Activated T-cell treated with anti-CD3 and anti-CD28 coated beads, Interleukin-2, amount 50 U/mL, for 72 hours (primary cell): ENCODE measurements around the gene KDM4C. TPM values are rescaled to one million over a fixed set of nuclear protein-coding genes. Genes with fewer than 3 reads are reported as not detected.
A peak's percentile ranks its signal among the peaks of the same experiment; 100 is the strongest.

Experiments used
- ATAC-seq, 2 donors: fragments of 150-1000 bp; cut with Tn5 transposase; replicated peaks in 1 of 2; 2 replicates each; pipeline ENCODE4 v1.10.0; 2021; ENCODE audit warnings: moderate library complexity in 2 of 2, mild to moderate bottlenecking in 1 of 2
- DNase-seq, 2 donors: peaks; one replicate each; pipeline ENCODE4 v3.0.0; 2021 to 2022; ENCODE audit warnings: mixed read lengths in 1 of 2
- H3K27ac Mint-ChIP-seq: one replicate; pipeline ENCODE4 v1.8.0; 2022; ENCODE audit warnings: mild to moderate bottlenecking, moderate library complexity, mixed read lengths
- H3K27me3 Mint-ChIP-seq: one replicate; pipeline ENCODE4 v1.8.0; 2022; ENCODE audit warnings: low read depth, mixed read lengths
- H3K36me3 Mint-ChIP-seq, 2 donors: one replicate each; pipeline ENCODE4 v1.8.0; 2022; ENCODE audit warnings: mixed read lengths in 2 of 2, mild to moderate bottlenecking in 1 of 2; ENCODE audit not compliant: insufficient read depth in 2 of 2
- H3K4me1 Mint-ChIP-seq: one replicate; pipeline ENCODE4 v1.8.0; 2022; ENCODE audit warnings: low read depth, mixed read lengths
- H3K4me3 Mint-ChIP-seq, 2 donors: one replicate each; pipeline ENCODE4 v1.8.0; 2022; ENCODE audit warnings: mild to moderate bottlenecking in 2 of 2, mixed read lengths in 2 of 2, moderate library complexity in 2 of 2
- H3K9me3 Mint-ChIP-seq, 2 donors: one replicate each; pipeline ENCODE4 v1.8.0; 2022; ENCODE audit warnings: mixed read lengths in 2 of 2
- total RNA-seq, 2 donors: library from RNA; stranded (reverse); gene quantifications; one replicate each; pipeline ENCODE4 v1.2.3, GENCODE V29; 2022

The KDM4C gene
- total RNA-seq, 2 donors from 2014 or later: 42.9 to 46.7 TPM

GRCh38 chr9:7196467-7196866, 438.7 kb downstream of the KDM4C start:
- Mint-ChIP-seq H3K4me1 (no peaks in the 10 kb centered on the region), H3K27me3 (no peaks in the 10 kb centered on the region), H3K36me3 (no peaks in the 10 kb centered on the region), H3K27ac (no peak overlapping the region), H3K4me3 (no peak overlapping the region), H3K9me3 (peaks cover 0 to 2% of the 10 kb centered on the region in 2 donors)
- DNase-seq (no peak), ATAC-seq (no peak)

DNA sequence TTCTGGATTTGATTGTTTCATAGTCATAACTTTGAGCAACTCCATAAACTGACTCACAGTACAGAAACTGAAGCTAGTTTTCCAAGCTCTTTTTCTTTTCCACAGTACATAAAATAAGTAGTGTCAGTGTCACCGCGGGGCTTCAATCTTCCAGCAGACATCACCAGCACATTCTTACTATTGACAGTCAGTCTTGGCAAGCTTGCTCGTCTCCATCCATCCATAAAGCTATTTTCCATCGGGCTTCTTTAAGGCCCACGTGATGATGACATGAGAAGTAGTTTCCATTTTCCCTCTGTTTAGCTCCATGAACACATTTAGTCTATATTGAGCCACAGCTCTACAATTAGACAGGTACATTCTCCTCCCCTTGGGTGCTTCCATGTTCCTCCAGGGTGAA, 443.4 kb downstream of the KDM4C start:
- H3K27me3 Mint-ChIP-seq: no peaks in the 10 kb centered on the region
- H3K9me3 Mint-ChIP-seq: no peaks in the 10 kb centered on the region
- DNase-seq (no peak), ATAC-seq (no peak)
- no peaks in the 10 kb centered on the region for H3K36me3 Mint-ChIP-seq
- H3K4me1 Mint-ChIP-seq: no peaks in the 10 kb centered on the region
- no peak overlapping the region for H3K4me3 Mint-ChIP-seq
- no peak overlapping the region for H3K27ac Mint-ChIP-seq

- no peaks in the 10 kb centered on the region for H3K9me3 Mint-ChIP-seq
- H3K27ac Mint-ChIP-seq: no peak overlapping the region
- ATAC-seq: no peak
- no peaks in the 10 kb centered on the region for H3K27me3 Mint-ChIP-seq
- no peaks in the 10 kb centered on the region for H3K36me3 Mint-ChIP-seq
- no peak overlapping the region for H3K4me3 Mint-ChIP-seq
- H3K4me1 Mint-ChIP-seq: no peaks in the 10 kb centered on the region
- no peak for DNase-seq
These were observed 448.0 kb downstream of the KDM4C start for GRCh38 chr9:7205806-7206205.

GRCh38 chr9:7206221-7206758, 448.5 kb downstream of the KDM4C start:
- H3K4me1 Mint-ChIP-seq: no peaks in the 10 kb centered on the region
- H3K27me3 Mint-ChIP-seq: no peaks in the 10 kb centered on the region
- H3K27ac Mint-ChIP-seq: no peak overlapping the region
- DNase-seq (no peak), ATAC-seq (no peak)
- H3K9me3 Mint-ChIP-seq: no peaks in the 10 kb centered on the region
- no peaks in the 10 kb centered on the region for H3K36me3 Mint-ChIP-seq
- H3K4me3 Mint-ChIP-seq: no peak overlapping the region

DNA sequence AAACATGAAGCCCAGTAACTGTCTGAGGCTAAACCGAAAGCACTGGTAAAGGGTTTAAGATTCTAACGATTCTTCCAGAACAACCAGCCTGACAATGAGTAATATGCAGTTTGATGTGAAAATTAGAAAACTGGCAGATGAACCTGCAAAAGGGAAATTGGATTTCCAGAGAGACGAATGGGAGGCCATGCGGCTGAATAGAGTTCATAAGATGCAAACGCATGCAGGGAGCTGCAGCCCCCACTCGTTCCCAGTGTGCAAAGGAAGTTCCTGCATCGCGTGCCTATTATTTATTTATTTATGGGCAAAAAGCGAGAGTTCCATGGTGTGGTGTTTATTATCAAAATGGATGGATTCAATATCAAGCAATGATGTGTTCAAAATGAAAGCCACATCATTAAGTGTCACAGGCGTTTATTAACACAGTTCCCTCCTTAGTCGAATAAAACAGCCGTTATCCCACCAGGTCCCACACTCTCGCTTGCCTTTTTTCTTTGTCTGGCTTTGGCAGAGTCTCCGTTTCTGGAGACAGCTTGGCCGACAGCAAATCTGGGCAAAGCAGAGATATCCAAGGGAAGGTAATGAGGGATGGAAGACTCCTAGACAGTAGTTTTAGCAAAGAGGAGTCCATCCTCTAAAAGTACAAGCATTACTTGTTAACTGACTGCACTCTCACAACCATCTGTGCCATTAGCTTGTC, 451.4 kb downstream of the KDM4C start:
- DNase-seq (no peak), ATAC-seq (no peak)
- Mint-ChIP-seq H3K36me3 (no peaks in the 10 kb centered on the region), H3K4me3 (no peak overlapping the region), H3K4me1 (no peaks in the 10 kb centered on the region), H3K27me3 (peaks cover 5% of the 10 kb centered on the region), H3K9me3 (no peaks in the 10 kb centered on the region), H3K27ac (no peak overlapping the region)

GRCh38 chr9:7209990-7210389, 452.2 kb downstream of the KDM4C start:
- H3K27ac Mint-ChIP-seq: no peak overlapping the region
- no peaks in the 10 kb centered on the region for H3K36me3 Mint-ChIP-seq
- H3K27me3 Mint-ChIP-seq: peaks cover 8% of the 10 kb centered on the region
- DNase-seq (no peak), ATAC-seq (no peak)
- H3K4me1 Mint-ChIP-seq: no peaks in the 10 kb centered on the region
- H3K9me3 Mint-ChIP-seq: no peaks in the 10 kb centered on the region
- no peak overlapping the region for H3K4me3 Mint-ChIP-seq

DNA sequence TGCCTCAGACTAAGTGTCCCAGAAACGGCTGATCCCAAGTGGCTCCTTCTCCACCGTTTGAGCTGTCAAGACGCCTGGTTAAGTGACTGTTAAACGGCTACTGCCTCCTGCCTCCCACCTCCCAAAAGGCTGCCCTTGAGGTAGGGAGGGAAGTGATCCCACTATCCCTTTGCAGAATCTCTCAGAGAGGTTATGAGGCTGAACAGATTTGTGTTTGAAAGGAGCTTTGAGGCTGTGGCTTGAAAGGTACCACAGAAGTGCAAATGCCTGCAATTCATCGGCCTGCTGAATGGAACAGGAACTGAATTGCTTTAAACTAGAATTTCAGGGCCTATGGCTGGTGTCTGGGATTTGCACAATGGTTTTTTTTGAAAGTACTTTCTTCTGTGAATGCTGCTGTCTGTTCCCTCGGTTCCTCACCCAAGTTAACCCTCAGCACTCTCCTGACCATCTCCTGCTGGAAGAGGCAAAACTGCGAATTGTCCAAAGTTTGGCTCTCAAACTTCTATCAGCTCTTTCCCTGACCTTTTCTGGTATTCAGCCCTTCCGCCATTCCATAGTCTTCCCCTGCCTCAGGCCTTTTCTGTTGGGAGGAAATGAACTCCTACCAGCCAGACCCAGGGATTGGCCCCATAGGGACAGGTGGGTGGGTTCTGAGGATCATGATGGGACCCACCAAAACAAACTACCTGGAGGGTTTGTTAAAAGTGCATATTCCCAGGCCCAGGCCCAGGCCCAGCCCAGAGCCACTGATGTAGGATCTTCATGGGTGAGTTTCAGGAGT, 453.3 kb downstream of the KDM4C start:
- Mint-ChIP-seq H3K27me3 (peaks cover 8% of the 10 kb centered on the region), H3K4me1 (peaks cover 2% of the 10 kb centered on the region), H3K4me3 (no peak overlapping the region), H3K27ac (no peak overlapping the region), H3K9me3 (no peaks in the 10 kb centered on the region), H3K36me3 (no peaks in the 10 kb centered on the region)
- no peak for ATAC-seq
- no peak for DNase-seq

DNA sequence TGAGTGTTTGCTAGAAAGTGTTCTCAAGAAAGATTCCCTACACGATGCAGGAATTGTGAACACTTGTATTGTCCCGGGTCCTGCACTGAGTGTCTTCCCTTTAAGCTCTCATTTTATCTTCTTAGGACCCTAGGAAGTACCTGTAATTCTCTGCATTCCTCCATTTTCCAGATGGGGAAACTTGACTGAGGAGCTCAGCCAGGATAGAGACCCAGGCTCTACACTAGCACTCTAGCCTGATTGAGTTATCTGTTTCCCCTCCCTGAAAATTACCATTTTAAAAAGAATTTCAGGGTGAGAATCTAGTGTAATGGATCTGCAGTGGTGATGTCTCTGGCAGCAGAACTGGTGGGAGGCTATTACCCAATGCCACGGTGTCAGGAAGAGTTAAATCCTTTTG, 453.9 kb downstream of the KDM4C start:
- Mint-ChIP-seq H3K36me3 (no peaks in the 10 kb centered on the region), H3K9me3 (no peaks in the 10 kb centered on the region), H3K4me1 (peaks cover 7% of the 10 kb centered on the region), H3K27ac (no peak overlapping the region), H3K4me3 (no peak overlapping the region), H3K27me3 (peaks cover 8% of the 10 kb centered on the region)
- DNase-seq (no peak), ATAC-seq (no peak)

- DNase-seq (no peak), ATAC-seq (no peak)
- H3K36me3 Mint-ChIP-seq: peaks cover under 1 to 1% of the 10 kb centered on the region in 2 donors
- H3K4me1 Mint-ChIP-seq: peaks cover 7% of the 10 kb centered on the region
- H3K27me3 Mint-ChIP-seq: peaks cover 8% of the 10 kb centered on the region
- no peak overlapping the region for H3K27ac Mint-ChIP-seq
- H3K4me3 Mint-ChIP-seq: no peak overlapping the region
- H3K9me3 Mint-ChIP-seq: peaks cover under 1 to 1% of the 10 kb centered on the region in 2 donors
These were observed 454.3 kb downstream of the KDM4C start for GRCh38 chr9:7212101-7212500.

DNA sequence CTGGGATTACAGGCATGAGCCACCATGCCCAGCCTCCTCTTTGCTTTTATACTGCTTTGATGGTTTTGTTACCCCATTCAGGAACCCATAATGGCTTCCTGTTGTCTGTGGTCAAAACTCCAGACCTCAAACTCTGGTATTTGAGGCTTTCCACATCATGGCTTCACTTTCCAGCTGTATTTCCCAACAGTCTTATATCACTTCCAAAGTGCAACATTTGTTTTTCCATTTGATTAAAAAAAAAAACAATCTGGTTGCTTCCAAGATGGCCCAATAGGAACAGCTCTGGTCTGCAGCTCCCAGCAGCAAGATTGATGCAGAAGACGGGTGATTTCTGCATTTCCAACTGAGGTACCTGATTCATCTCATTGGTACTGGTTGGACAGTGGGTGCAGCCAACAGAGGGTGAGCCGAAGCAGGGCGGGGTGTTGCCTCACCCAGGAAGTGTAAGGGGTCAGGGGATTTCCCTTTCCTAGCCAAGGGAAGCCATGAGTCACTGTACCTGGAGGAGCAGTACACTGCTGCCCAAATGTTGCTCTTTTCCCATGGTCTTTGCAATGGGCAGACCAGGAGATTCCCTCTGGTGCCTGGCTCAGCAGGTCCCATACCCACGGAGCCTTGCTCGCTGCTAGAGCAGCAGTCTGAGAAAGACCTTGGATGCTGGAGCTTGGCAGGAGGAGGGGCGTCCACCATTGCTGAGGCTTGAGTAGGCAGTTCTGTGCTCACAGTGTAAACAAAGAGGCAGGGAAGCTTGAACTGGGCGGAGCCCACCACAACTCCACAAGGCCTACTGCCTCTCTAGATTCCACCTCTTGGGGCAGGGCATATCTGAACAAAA, 458.4 kb downstream of the KDM4C start:
- Mint-ChIP-seq H3K4me3 (no peak overlapping the region), H3K36me3 (peaks cover 11 to 13% of the 10 kb centered on the region in 2 donors), H3K9me3 (peaks cover 10 to 18% of the 10 kb centered on the region in 2 donors), H3K27me3 (peaks cover 15% of the 10 kb centered on the region), H3K27ac (no peak overlapping the region), H3K4me1 (peaks cover 7% of the 10 kb centered on the region)
- DNase-seq: peak; percentile 47 to 53
- ATAC-seq: peak; percentile 76 to 80

DNA sequence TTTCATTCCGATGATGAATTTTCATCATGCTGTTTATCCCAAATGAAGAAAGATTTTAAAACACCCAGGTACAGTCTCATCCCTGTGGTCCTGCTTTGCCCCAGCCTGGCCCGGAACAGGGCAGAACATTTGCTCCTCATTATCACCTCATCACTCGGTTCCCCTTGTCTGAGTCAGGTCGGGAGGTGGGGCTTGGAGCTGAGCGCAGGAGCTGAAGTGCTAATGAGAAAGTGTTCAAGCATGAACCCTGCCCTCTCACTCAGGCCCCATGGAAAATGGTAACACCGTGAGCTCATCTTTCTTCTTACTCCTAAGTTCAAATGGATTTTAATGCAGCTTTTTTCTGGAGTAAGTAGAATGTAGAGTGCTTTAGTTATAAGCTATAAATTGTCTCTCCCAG, 466.2 kb downstream of the KDM4C start:
- Mint-ChIP-seq H3K36me3 (peaks cover 2 to 3% of the 10 kb centered on the region in 2 donors), H3K4me1 (peaks cover 18% of the 10 kb centered on the region), H3K27ac (no peak overlapping the region), H3K27me3 (peaks cover under 1% of the 10 kb centered on the region), H3K9me3 (peaks cover 2 to 8% of the 10 kb centered on the region in 2 donors), H3K4me3 (no peak overlapping the region)
- DNase-seq: no peak
- ATAC-seq: no peak
